PC-3 (cell line): ENCODE data around the gene RC3H1.

ENCODE experiments used
- CTCF ChIP-seq: fragments of 300-600 bp; sonication (generic); conservative IDR thresholded peaks from 2 replicates; pipeline ENCODE4 v1.5.1; 2017; ENCODE audit warnings: antibody characterized with exemption, low read depth, mild to moderate bottlenecking, low read length
- EZH2 ChIP-seq: fragments of 300-600 bp; sonication (generic); IDR thresholded peaks from one replicate; pipeline ENCODE4 v1.6.1; 2017; ENCODE audit warnings: antibody characterized with exemption, mild to moderate bottlenecking, low read length; ENCODE audit not compliant: unreplicated experiment

GRCh38 chr1:173917149-173917548, 105.0 kb downstream of the RC3H1 start, which contains the start of gene SERPINC1:
- TF ChIP-seq CTCF, result no peak
- TF ChIP-seq EZH2, result no peak
